ENCODE data around the gene GATA6. TPM values are rescaled to one million over a fixed set of nuclear protein-coding genes. Genes with fewer than 3 reads are reported as not detected.

GATA6 gene
- total and polyA plus RNA-seq, 2 of the 13 experiments (the other 11 are each of a cell fraction or from before 2014, with no cell fraction given): 0.84 to 3.2 TPM

DNA sequence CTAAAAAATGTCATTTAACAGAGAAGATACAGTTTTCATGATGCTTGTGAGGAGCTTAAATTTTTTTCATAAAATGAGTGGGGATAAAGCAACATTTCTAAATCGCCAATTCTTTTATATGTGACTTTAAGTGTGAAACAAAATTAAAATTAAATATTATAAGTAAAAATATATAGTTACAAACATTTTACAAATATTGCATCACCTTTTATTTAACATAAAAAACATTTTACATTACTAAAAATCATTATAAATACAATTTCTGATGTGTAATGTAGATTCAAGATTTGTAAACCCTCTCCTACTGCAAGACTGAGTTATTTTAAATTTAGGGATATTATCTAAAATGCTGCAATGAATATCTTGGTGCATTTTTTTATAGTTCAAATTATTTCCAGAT lies 44.4 kb upstream of the GATA6 start (continued):
- TF ChIP-seq TOE1 (CRISPR knock-in tag; IDR thresholded peaks at IDR 0.05): no peak
- no peak for TF ChIP-seq ZNF512 (CRISPR knock-in tag; IDR thresholded peaks at IDR 0.05)
- TF ChIP-seq NFKBIZ (CRISPR knock-in tag; IDR thresholded peaks at IDR 0.05): no peak
- TF ChIP-seq ZBTB8A (CRISPR knock-in tag; IDR thresholded peaks at IDR 0.05; ENCODE audit: borderline replicate concordance, low read depth): no peak

DNA sequence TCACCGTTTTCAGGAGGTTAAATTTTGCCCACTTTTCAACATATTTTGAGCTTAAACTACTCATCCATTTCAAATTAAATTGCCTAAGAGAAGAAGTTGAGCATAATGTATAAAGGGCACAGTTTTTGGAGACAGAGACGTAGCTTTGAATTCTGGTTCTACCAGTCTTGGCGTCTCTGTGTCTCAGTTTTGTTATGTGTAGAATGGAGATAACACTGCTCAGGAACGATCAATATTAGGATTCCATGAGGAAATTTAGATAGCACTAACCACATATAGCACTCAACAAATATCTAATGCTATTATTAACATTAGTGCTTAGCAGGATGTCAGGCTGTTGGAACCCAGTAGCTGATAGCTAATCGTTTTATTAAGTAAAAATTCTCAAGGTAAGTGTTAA lies 40.4 kb upstream of the GATA6 start:
- no peak overlapping the region for H3K9ac ChIP-seq (ENCODE audit: insufficient read depth, low read depth, low read length)
- no peak overlapping the region for H3K4me2 ChIP-seq (ENCODE audit: low read depth, low read length)
- no peaks in the 10 kb centered on the region for H3K79me2 ChIP-seq (ENCODE audit: insufficient read depth, low read length)
- ChIA-PET CTCF (ENCODE audit: low intra/inter-chr PET ratio, low total read pairs) (no interaction called here), POLR2A (no interaction called here)
- H3K27me3 ChIP-seq (ENCODE audit: control insufficient read depth in 1 of 2, insufficient read depth in 2 of 2, low read length in 2 of 2): no peaks in the 10 kb centered on the region
- FAIRE-seq (no peak), DNase-seq (ENCODE audit: low spot score) (no peak), ATAC-seq (no peak)
- no peak overlapping the region for H3K27ac ChIP-seq (ENCODE audit: extremely low read length, insufficient read depth, low read length)
- intact Hi-C loops (cut with micrococcal nuclease; ENCODE audit: unreplicated experiment): no loop called here
- no peak for TF ChIP-seq SIX4 (CRISPR knock-in tag; IDR thresholded peaks at IDR 0.05)
- TF ChIP-seq RARG (CRISPR knock-in tag; IDR thresholded peaks at IDR 0.05; ENCODE audit: low read depth): no peak
- TF ChIP-seq ZMYM2 (CRISPR knock-in tag; IDR thresholded peaks at IDR 0.05): no peak
- H4K20me1 ChIP-seq (ENCODE audit: insufficient read depth, low read length): no peaks in the 10 kb centered on the region
- 18% methylated on average over 5 of the region's 5 CpGs for WGBS (ENCODE audit: low lambda C conversion rate)
- no peaks in the 10 kb centered on the region for H3K4me1 ChIP-seq (ENCODE audit: insufficient read depth, low read length)
- H3K9me3 ChIP-seq (ENCODE audit: low read length): no peaks in the 10 kb centered on the region
- no peak overlapping the region for H2AFZ ChIP-seq (ENCODE audit: low read length)
- no TSS peak for BruUV-seq (replicated peaks)
- in situ Hi-C loops (cut with HindIII; ENCODE audit: extremely low pct_ligation_motif_present, low pct_unique_long_range_greater_than_20kb): no loop called here
- no peaks in the 10 kb centered on the region for H3K36me3 ChIP-seq (replicated peaks in 1 of 2; ENCODE audit: control insufficient read depth in 1 of 2, insufficient read depth in 2 of 2, low read length in 2 of 2)
- H3K4me3 ChIP-seq (replicated peaks in 1 of 3; ENCODE audit: insufficient read depth in 1 of 3, low read depth in 2 of 3, low read length in 3 of 3): no peak overlapping the region
